ENCODE measurements around the gene PFAS. TPM values are rescaled to one million over a fixed set of nuclear protein-coding genes. Genes with fewer than 3 reads are reported as not detected.
"Not testable (repeated sequence)": the region's sequence is repeated elsewhere in the genome, so short reads cannot be mapped to it uniquely, and the experiment has no call there.

The PFAS gene, protein sequence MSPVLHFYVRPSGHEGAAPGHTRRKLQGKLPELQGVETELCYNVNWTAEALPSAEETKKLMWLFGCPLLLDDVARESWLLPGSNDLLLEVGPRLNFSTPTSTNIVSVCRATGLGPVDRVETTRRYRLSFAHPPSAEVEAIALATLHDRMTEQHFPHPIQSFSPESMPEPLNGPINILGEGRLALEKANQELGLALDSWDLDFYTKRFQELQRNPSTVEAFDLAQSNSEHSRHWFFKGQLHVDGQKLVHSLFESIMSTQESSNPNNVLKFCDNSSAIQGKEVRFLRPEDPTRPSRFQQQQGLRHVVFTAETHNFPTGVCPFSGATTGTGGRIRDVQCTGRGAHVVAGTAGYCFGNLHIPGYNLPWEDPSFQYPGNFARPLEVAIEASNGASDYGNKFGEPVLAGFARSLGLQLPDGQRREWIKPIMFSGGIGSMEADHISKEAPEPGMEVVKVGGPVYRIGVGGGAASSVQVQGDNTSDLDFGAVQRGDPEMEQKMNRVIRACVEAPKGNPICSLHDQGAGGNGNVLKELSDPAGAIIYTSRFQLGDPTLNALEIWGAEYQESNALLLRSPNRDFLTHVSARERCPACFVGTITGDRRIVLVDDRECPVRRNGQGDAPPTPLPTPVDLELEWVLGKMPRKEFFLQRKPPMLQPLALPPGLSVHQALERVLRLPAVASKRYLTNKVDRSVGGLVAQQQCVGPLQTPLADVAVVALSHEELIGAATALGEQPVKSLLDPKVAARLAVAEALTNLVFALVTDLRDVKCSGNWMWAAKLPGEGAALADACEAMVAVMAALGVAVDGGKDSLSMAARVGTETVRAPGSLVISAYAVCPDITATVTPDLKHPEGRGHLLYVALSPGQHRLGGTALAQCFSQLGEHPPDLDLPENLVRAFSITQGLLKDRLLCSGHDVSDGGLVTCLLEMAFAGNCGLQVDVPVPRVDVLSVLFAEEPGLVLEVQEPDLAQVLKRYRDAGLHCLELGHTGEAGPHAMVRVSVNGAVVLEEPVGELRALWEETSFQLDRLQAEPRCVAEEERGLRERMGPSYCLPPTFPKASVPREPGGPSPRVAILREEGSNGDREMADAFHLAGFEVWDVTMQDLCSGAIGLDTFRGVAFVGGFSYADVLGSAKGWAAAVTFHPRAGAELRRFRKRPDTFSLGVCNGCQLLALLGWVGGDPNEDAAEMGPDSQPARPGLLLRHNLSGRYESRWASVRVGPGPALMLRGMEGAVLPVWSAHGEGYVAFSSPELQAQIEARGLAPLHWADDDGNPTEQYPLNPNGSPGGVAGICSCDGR (N-terminal part only)
- total RNA-seq, result 208 and 211 TPM in 2 replicates

DNA sequence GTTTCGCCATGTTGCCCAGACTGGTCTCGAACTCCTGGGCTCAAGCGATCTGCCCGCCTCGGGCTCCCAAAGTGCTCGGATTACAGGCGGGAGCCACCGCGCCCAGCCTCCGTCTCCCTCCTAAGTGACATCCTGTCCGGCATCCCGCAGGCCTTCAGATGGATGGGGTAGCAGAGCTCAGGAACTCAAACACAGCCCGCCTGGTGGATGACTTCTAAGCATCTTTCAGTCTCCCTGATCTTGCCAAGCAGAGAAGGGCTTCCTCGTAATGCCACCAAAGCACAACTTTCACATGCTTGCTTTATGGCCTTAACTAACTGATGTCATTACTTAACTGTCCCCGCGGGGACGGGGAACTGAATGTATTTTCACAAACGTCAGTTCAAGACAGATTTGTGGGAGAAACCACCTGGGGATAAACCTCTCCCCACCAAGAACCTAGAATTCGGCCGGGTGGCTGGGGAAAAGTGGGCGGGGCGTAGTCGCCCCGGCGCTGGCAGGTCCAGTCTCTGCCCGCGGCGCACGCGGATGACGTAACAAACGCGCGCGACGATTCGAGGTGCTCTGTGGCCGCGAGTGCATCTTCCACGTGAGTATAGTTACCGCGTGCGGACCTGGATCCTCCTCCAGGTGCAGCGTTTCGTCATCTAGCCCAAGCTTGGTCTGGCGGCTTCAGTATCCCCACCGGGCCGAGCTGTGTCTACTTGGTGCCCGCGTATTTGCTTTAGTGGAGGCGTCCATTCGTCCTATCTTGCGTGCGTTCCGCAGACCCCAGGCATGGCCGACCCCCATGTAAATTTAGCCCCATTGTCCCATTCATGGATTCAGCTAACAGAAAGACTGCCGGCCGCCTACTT is at the start of gene PFAS:
Gene PFAS (plus strand): TSS at position 539 of the 857 bp plus-strand sequence. CDS start 4,649 bp downstream, outside the sequence.
- peak within 1 kb of the TSS; percentile 92 for H3K4me3 Mint-ChIP-seq
- no peaks in the 10 kb centered on the region for H3K9me3 Mint-ChIP-seq
- peaks cover 36% of the 10 kb centered on the region for H3K4me1 Mint-ChIP-seq
- intact Hi-C loops (cut with micrococcal nuclease), result loop anchor here (1.0 to 5.0 kb wide), 6 partner anchors 27 to 134 kb away; partner anchors contain the start of genes RANGRF and RPL26
- DNase-seq, result peak; percentile 99
- H3K36me3 Mint-ChIP-seq (ENCODE audit: low read depth), result peaks cover 29% of the 10 kb centered on the region
- peak within 1 kb of the TSS; percentile 99 for H3K27ac Mint-ChIP-seq
- no peaks in the 10 kb centered on the region for H3K27me3 Mint-ChIP-seq

DNA sequence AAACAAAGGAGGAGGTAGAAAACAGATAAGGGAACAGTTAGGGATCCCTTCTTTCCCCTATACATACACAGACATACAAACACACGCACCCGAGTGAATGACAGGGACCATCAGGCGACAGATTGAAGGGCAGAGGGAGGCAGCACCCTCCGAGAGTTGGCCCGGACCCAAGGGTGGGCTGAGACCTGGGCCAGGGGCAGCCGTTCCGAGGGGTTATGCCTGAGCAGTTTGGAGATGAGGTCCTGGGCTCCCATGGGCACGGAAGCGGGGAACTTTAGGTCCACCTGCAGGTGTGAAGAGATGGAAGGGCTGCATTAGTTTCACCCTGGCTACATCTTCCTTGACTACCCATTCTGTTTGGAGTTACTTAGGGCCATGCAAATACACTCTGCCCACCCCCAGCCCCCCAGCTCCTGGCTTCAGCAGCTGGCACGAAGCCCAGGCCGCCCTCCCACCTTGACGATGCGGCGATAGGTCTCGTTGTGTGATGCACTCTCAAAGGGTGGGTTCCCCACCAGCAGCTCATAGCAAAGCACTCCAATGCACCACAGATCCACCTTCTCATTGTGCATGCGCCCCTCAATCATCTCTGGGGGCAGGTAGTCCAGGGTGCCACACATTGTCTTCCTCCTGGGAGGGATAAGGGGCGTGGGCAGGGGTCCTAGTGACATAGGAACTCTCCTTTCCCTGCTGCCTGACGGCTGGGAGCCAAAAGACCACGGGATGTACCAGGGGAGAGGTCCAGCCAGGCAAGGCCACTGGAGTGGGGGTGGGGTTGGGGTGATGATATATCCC is 44.1 kb upstream of the PFAS start:
- H3K36me3 Mint-ChIP-seq (ENCODE audit: low read depth), result peaks cover 43% of the 10 kb centered on the region
- H3K9me3 Mint-ChIP-seq, result no peaks in the 10 kb centered on the region
- no peak overlapping the region for H3K27ac Mint-ChIP-seq
- H3K27me3 Mint-ChIP-seq, result no peaks in the 10 kb centered on the region
- intact Hi-C loops (cut with micrococcal nuclease), result no loop called here
- H3K4me3 Mint-ChIP-seq, result no peak overlapping the region
- H3K4me1 Mint-ChIP-seq, result peaks cover 22% of the 10 kb centered on the region
- DNase-seq, result no peak

DNA sequence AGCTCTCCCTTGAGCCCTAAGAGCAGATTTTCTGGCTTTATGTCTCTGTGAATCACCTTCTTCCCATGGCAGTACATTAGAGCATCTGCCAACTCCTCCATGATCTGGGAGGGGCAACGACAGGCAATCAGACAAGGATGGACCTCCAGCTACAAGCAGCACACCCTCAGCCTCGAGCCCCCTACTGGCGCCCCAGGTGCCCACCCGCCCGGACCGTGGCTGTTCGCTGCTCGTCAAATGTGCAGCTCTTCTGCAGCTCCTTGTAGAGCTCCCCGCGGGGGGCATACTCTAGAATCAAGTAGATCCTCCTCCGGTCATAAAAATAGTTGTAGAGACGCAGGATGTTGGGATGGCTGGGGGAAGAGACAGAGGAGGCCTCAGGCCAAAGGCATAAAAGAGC is 42.6 kb upstream of the PFAS start:
- H3K27ac Mint-ChIP-seq, result no peak overlapping the region
- DNase-seq, result no peak
- H3K9me3 Mint-ChIP-seq, result no peaks in the 10 kb centered on the region
- no peaks in the 10 kb centered on the region for H3K27me3 Mint-ChIP-seq
- H3K4me3 Mint-ChIP-seq, result no peak overlapping the region
- H3K36me3 Mint-ChIP-seq (ENCODE audit: low read depth), result peaks cover 44% of the 10 kb centered on the region
- intact Hi-C loops (cut with micrococcal nuclease), result no loop called here
- H3K4me1 Mint-ChIP-seq, result peaks cover 29% of the 10 kb centered on the region

DNA sequence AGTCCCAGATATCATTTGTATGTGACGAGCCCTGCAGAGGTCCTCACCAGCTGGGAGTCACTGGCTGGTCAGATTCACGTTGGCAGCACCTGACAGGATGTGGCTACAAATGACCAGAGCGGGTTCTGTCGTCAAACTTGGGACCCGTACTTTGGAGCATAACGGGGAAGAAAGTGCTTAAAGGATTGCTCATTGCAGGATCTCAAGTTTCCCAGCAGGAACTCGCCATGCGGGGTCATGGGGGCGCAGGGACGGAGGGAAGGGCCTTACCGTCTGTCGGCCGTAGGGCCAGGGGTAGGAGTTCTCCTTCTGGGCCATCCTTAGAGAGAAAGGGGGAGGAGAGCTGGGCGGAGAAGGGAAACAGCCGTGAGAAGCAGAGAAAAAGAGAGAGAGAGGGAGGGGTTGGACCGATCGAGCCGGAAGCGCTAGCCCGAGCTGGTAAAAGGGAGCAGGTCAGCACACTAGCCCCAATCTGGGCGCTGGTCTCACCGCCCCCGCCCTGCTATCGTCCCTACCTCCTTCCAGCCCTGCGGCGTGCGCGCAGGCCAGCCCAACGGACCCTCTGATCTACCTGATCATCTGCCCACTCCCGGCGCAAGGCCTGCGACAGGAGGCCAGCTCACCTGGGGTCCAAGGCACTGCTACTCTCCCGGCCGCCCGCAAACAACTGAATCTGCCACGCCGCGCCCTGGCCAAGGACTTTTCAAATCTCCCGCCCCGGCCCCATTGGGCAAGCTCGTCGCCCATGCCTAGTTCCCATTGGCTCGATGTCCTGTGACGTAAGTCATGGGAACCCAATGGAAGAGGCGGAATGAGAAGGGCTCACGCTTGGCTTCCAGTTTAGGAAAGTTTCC is 39.0 kb upstream of the PFAS start, which contains the start of gene AURKB:
Gene AURKB (minus strand): TSS at position 669 of the 854 bp plus-strand sequence. CDS start 351 bp downstream, at position 318.
- Mint-ChIP-seq H3K4me1 (peaks cover 27% of the 10 kb centered on the region), H3K36me3 (ENCODE audit: low read depth) (peaks cover 25% of the 10 kb centered on the region), H3K4me3 (peak within 1 kb of the TSS; percentile 98), H3K9me3 (no peaks in the 10 kb centered on the region), H3K27me3 (no peaks in the 10 kb centered on the region), H3K27ac (peak within 1 kb of the TSS; percentile 98)
- intact Hi-C loops (cut with micrococcal nuclease), result loop anchor here (1.0 kb wide), 3 partner anchors 10 to 18 kb away; no protein-coding TSS in a partner anchor
- peak; percentile 98 for DNase-seq

DNA sequence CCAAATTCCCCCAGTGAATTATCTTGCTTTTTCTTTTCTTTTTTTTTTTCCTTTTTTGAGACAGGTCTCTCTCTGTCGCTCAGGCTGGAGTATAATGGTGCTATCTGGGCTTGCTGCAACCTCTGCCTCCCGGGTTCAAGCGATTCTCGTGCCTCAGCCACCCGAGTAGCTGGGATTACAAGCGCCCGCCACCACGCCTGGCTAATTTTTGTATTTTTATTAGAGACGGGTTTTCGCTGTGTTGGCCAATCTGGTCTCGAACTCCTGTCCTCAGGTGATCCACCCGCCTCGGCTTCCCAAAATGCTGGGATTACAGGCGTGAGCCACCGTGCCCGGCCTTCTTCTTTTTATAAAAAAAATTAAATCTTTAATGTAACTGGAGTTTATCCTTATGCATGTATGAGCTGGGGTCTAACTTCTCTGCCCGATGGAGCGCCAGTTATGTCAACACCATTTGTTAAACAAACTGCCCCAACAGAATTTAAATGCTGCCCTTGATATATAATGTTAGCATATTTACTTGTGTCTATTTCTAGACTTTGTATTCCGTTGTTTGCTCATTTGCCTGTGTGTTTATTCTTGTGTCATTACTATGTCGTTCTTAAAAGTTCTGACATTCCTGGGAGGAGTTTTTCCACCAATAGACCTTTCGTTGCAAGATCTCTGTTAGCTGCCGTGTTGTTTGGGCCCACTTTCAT is 38.2 kb upstream of the PFAS start:
- no peaks in the 10 kb centered on the region for H3K9me3 Mint-ChIP-seq
- H3K36me3 Mint-ChIP-seq (ENCODE audit: low read depth), result peaks cover 20% of the 10 kb centered on the region
- H3K4me3 Mint-ChIP-seq, result peak overlapping the region; percentile 98
- peak overlapping the region; percentile 98 for H3K27ac Mint-ChIP-seq
- intact Hi-C loops (cut with micrococcal nuclease), result loop anchor here (1.0 kb wide), 3 partner anchors 11 to 19 kb away; no protein-coding TSS in a partner anchor
- no peaks in the 10 kb centered on the region for H3K27me3 Mint-ChIP-seq
- peaks cover 27% of the 10 kb centered on the region for H3K4me1 Mint-ChIP-seq
- DNase-seq, result no peak

DNA sequence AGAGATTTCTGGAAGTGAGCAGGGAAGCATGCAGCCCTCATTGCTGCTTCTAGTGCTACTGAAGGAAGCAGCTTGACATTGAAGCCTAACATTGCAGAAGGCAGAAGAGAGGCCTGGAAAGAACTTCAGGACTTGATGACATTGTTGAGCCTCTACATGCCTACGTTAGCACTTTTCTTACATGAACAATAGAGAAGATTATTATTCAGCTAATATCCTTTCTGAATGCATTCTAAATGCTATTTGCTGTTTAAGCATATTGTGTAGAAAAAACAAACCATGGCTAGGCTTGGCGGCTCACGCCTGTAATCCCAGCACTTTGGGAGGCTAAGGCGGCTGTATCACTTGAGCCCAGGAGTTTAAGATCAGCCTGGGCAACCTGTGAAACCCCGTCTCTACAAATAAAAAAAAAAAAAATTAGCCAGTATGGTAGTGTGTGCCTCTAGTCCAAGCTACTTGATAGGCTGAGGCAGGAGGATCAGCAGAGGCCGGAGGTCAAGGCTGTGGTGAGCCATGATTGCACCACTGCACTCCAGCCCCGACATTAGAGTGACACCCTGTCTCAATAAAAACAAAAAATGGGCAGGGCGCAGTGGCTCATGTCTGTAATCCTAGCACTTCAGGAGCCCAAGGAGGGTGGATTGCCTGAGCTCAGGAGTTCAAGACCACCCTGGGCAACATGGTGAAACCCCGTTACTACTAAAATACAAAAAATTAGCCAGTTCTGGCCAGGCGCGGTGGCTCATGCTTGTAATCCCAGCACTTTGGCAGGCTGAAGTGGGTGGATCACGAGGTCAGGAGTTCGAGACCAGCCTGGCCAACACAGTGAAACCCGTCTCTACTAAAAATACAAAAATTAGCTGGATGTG is 36.5 kb upstream of the PFAS start:
- intact Hi-C loops (cut with micrococcal nuclease), result no loop called here
- Mint-ChIP-seq H3K4me3 (no peak overlapping the region), H3K27ac (no peak overlapping the region), H3K27me3 (no peaks in the 10 kb centered on the region), H3K9me3 (no peaks in the 10 kb centered on the region), H3K4me1 (peaks cover 20% of the 10 kb centered on the region), H3K36me3 (ENCODE audit: low read depth) (peaks cover 6% of the 10 kb centered on the region)
- DNase-seq, result no peak

DNA sequence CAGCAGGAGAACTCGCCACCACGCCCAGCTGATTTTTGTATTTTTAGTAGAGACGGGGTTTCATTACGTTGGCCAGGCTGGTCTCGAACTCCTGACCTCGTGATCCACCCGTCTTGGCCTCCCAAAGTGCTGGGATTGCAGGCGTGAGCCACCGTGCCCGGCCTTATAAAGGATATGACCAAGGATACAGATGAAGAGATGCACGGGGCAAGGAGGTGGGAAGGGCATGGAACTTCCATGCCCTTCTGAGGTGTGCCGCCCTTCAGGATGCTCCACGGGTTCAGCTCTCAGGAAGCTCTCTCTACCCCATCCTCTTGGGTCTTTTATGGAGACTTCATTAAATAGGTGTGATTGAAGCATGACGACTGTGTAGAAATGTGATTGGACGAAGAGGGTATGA is 35.1 kb upstream of the PFAS start:
- H3K36me3 Mint-ChIP-seq (ENCODE audit: low read depth); H3K27me3 Mint-ChIP-seq; DNase-seq; H3K9me3 Mint-ChIP-seq; H3K4me3 Mint-ChIP-seq; intact Hi-C loops (cut with micrococcal nuclease); H3K27ac Mint-ChIP-seq: not testable (repeated sequence)
- H3K4me1 Mint-ChIP-seq, result peaks cover 19% of the 10 kb centered on the region

DNA sequence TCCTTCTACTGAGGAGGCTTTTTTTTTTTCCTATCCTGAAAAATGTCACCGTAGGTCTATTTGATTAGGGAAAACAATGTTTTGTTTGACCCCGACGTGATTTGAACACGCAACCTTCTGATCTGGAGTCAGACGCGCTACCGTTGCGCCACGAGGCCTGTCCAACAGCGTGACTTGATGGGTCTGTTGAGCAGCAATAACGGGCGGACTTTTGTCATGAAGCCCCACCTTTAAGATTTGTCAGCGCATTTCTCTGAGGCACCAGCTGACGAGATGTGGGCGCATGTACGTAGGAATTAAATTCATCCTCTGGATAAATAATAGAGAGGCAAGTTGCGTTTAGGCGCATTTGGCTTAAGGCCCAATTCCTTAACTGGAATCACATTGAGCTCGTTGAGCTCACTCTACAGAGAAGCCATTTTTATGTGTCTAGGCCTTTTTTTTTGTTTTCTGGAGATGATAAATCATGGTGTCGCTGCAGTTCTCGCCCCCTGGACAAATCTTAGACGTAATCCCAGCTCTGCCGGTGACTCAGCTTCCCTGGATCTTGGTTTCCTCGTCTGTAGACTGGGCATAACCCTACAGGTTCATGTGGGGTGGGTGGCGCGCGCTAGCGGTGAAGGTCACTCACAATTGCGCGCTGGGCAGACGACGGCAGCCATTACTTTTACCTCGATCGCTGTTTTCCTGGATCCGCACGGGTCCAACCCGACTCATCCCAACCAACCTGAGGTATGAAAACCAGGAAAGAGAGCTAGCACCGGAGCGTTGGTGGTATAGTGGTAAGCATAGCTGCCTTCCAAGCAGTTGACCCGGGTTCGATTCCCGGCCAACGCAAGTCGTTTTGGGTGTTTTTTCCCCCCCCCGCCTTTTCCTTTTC is 28.1 kb upstream of the PFAS start:
- H3K27ac Mint-ChIP-seq, result peak overlapping the region; percentile 93
- H3K27me3 Mint-ChIP-seq, result peaks cover 7% of the 10 kb centered on the region
- no peaks in the 10 kb centered on the region for H3K9me3 Mint-ChIP-seq
- peak overlapping the region; percentile 98 for H3K4me3 Mint-ChIP-seq
- intact Hi-C loops (cut with micrococcal nuclease), result loop anchor here (2.0 kb wide), 1 partner anchor 74 kb away; the partner anchor contains the start of gene SLC25A35
- DNase-seq, result peak; percentile 94
- peaks cover 46% of the 10 kb centered on the region for H3K4me1 Mint-ChIP-seq
- H3K36me3 Mint-ChIP-seq (ENCODE audit: low read depth), result peaks cover 12% of the 10 kb centered on the region

DNA sequence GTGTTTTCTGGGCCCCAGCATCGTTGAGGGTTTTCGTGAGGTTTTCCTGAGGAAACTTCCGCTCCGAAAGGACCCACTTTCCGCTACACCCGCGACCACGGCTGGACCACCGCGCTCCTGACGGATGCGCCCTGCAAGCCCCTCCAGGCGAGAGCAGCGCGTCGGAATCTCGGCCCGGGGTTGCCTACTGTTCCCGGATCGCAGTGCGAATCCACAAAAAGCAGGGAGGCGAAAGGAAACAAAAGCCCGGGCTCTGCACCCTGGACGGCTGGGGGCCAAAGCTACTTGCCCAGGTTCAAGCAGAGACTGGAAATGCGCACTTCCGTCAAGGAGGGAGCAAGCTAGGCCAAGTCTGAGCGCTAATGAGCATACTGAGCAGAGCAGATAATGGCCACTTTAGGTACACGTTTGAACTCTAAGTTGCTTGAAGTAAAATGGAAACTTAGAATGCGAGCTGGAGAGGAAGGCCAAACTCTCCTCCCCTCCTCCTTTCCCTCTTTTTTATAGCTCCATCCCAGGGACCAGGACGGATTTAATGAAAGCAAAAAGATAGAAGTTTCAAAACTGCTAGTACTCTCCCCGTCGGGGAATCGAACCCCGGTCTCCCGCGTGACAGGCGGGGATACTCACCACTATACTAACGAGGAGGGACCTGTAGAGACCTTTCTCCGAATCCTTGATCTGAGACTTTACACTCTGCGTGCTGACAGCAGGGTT is 27.3 kb upstream of the PFAS start:
- intact Hi-C loops (cut with micrococcal nuclease), result loop anchor here (1.0 to 2.0 kb wide), 9 partner anchors 12 to 102 kb away; partner anchors contain the start of genes AURKB, PFAS, RANGRF and SLC25A35
- Mint-ChIP-seq H3K9me3 (no peaks in the 10 kb centered on the region), H3K36me3 (ENCODE audit: low read depth) (peaks cover 18% of the 10 kb centered on the region), H3K4me1 (peaks cover 53% of the 10 kb centered on the region), H3K4me3 (peak overlapping the region; percentile 98), H3K27ac (peak overlapping the region; percentile 93), H3K27me3 (peaks cover 7% of the 10 kb centered on the region)
- DNase-seq, result peak; percentile 97
